SK-N-DZ (cell line): ENCODE results near the gene GPANK1.

Source experiments
- DNase-seq: peaks from one replicate; pipeline ENCODE4 v3.0.0-alpha.2; 2015; ENCODE audit warnings: low spot score
- small RNA-seq, 2 experiments: library from RNA; depleted of rRNA; stranded (forward); fragments of <200 nt; gene quantifications; one replicate each; pipeline ENCODE3, GENCODE V24; 2014

The GPANK1 gene

DNA sequence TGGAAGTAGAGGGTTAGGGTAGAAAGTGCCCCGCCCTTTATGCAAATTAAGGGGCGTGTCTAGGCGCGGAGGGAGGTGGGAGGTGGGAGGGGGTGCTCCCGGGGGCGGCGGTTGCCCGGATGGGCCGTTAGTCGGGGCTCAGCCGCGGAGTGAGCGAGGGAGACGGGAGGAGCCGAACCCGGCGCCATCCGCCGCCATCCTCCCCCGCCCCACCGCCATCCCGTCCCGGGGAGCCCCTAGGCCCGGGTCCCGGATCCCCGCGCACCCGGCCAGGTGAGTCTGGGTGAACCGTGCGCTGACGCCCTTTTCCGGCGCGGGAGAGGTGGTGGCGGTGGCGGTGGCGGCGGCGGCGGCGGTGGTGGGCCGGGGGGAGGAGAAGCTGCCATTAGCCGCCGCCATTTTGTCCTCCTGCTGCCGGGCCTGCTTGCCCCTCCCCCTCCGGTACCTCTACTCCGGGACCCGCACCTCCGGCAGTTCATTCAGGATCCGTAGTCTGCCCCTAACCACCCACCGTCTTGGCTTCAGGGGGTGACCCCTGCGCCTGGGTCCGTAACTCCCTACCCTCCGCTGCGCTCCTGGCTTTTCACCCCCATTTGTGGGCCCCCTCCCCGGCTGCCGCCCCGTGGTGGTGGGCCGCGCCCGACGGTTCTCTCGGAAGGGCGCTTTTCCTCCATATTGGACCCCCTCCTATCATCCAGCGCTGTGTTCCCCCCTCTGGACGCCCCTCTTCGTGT, 44.0 kb downstream of the GPANK1 start, which contains the start of gene PRRC2A:
Gene PRRC2A, plus strand, starts transcription at position 130 of the 734 bp plus-strand sequence. CDS start 2,075 bp downstream, outside the sequence.
- DNase-seq = peak; percentile 87

DNA sequence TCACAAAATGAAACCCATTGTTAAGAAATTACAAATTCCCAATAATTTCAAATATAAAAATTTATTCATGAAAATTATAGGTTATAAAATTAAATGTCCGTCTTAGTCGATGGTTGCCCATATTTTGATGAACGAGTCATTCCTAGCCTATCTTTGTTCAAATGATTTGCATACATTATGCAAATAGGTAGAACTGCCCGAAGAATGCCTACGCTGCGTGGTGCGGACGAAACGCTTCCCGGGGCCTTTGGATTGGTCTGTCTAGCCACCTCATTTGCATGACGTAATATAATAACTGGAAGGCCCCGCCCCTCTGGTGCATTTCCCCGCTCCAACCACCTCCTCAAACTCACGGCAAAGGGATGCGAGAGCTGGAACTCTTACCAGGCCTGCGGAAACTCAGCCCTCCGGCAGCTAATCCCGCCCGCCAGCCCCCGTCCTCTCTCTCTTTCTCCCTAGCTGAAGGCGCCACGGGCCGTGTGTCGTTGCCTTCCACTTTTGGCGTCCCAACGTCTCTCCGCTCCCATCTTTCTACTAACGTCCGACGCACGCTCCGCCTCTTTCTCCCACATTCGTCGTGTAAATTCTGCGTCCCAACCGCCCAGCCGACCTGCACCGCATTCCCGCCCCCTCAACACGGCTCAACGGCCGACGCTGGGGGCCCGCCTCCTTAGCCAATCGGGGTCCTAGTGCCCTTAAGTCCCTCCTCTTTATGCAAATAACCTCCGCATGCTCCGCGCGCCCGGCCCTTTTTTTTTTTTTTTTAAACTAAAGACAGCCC, 44.8 kb downstream of the GPANK1 start:
- peak; percentile 100 for DNase-seq

DNA sequence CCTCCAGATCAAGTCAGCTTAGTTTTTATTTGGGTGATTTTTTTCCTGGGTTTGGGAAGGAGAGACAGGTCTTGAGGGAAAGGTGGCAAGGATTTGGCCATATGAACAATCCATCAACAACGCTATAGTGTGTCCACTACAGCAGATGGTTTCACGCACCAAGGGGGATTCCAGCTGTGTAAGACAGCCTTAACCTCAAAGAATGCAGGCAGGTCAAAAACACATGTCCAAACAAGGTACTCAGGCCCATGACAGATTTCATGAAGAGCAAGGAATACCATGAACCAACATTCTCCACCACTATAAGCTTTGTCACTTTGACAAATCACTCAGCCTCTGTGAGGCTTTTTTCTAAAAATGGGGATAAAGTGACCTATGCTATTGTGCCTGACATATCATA, 47.8 kb downstream of the GPANK1 start:
- no peak for DNase-seq

- no peak for DNase-seq
Measured at GRCh38 chr6:31615748-31616147, 49.0 kb downstream of the GPANK1 start.

DNA sequence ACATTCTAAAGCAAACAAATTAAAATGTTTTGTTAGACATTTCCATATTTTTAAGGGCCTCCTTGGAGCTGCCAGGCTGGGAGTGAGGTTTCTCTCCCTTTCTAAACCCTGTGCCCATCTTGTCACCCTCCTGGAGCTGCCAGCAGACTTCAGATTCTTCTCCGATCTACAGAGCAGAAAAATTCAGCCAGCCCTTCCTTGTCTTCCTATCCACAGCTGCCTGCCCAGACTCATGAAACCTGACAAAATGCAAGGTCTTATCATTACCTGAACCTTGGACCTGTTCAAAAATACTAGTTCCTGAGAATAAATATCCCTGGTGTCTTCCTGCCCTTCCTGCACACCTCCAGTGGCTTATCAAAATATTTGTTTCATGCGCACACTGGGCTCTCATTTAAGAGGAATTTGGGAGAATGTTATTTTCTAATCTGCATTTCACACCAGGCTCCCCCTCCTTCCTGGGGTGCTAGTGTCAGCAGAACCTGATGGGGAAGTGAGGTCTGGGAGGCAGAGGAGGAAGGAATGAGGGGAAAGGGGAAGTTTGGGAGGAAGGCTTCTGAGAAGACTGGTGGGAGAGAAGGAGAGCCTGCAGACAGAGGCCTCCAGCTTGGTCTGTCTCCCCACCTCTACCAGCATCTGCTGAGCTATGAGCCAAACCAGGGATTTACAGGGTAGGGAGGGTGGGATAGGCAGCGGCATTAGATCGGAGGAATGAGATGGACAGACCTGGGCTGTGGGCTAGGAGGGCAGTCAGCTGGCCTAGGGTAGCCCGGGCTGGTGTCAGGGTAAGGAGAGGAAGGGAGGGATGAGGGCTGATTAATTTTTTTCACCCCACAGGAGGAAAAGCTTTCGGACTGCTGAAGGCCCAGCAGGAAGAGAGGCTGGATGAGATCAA, 49.9 kb downstream of the GPANK1 start, which contains the start of gene AIF1:
Gene AIF1, plus strand, starts transcription at position 551 of the 895 bp plus-strand sequence. Its CDS starts 96 bp downstream, at position 647.
- no peak for DNase-seq

DNA sequence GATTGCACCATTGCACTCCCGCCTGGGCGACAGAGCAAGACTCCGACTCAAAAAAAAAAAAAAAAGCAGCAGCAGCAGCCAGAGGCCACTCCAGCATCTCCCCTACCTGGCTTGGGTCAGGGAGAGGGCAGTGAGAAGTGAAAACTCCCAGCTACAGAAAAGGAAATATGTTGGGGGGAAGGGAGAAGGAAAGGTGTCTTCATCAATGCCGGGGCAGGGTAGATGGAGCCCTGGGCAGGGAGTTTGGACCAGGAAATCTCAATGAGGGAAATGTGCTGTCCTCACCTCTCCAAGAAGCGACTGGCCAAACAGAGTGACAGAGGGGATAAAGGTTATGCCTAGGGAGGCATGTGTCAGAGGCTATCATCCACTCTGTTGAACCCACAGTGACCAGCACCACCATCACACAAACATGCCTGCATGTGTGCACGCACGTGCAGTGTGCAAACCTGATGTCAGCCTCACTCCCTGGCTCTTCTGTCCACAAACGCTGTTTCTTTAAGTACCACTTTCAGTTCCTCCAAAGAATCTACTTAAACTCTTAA, 50.6 kb downstream of the GPANK1 start:
- DNase-seq = no peak

Small RNA genes lying within 50 kb of the gene (small RNA-seq; reads per million reads assigned to genes)
- gene MIR4646 (0 to 0.04 reads per million in 2 experiments), gene MIR6832 (0 to 0.04 reads per million in 2 experiments), gene RF00019 (0 reads per million in 2 experiments), gene SNORA38 (26.9 to 38.1 reads per million in 2 experiments), gene UQCRHP1 (0 reads per million in 2 experiments)
